ENCODE results near the gene CRTC1.

DNA sequence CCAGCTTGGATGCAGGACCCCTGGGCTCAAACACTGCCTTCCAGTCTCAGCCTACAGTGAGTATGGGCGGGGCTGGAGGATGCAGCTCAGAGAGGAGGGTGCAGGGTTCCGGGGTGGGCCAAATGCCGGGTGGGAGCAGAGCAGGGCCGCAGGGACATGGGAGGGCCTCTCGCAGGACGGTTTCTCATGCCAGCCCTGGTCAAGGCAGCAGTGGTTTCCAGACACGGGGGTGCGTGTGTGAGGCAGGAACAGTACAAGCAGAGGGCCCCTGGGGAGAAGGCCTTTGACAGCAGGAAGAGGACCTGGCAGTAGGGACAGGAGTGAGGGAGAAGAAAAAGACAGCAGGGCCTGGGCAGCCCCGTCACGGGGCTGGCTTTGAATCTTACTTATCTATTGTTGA is 34.1 kb downstream of the CRTC1 start:
- TF ChIP-seq, protein P1, sequence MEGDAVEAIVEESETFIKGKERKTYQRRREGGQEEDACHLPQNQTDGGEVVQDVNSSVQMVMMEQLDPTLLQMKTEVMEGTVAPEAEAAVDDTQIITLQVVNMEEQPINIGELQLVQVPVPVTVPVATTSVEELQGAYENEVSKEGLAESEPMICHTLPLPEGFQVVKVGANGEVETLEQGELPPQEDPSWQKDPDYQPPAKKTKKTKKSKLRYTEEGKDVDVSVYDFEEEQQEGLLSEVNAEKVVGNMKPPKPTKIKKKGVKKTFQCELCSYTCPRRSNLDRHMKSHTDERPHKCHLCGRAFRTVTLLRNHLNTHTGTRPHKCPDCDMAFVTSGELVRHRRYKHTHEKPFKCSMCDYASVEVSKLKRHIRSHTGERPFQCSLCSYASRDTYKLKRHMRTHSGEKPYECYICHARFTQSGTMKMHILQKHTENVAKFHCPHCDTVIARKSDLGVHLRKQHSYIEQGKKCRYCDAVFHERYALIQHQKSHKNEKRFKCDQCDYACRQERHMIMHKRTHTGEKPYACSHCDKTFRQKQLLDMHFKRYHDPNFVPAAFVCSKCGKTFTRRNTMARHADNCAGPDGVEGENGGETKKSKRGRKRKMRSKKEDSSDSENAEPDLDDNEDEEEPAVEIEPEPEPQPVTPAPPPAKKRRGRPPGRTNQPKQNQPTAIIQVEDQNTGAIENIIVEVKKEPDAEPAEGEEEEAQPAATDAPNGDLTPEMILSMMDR (IDR thresholded peaks at IDR 0.05; ENCODE audit: low read depth, low read length, poor library complexity, severe bottlenecking), result no peak
- no peak for TF ChIP-seq EZH2phosphoT487 (IDR thresholded peaks at IDR 0.05; ENCODE audit: borderline replicate concordance, low read length)

All from DOHH2 (cell line).